CD1c-positive myeloid dendritic cell (primary cell): ENCODE measurements around the gene PEX19.
A peak's percentile ranks its signal among the peaks of the same experiment; 100 is the strongest.

Source experiments
- DNase-seq: peaks from one replicate; pipeline ENCODE4 v3.0.0-alpha.2; 2016; ENCODE audit errors: extremely low spot score

PEX19 gene

GRCh38 chr1:160277330-160277729 is 7.6 kb downstream of the PEX19 start:
- DNase-seq = no peak

- DNase-seq = no peak
These were observed 13.9 kb downstream of the PEX19 start for GRCh38 chr1:160271025-160271424.

GRCh38 chr1:160267284-160267991 is 17.5 kb downstream of the PEX19 start:
- DNase-seq = no peak

GRCh38 chr1:160264795-160265307 is 20.1 kb downstream of the PEX19 start:
- DNase-seq = no peak

- peak; percentile 100 for DNase-seq
These were observed 22.8 kb downstream of the PEX19 start, which contains the start of gene DCAF8 for GRCh38 chr1:160261893-160262794. TSS of gene DCAF8 (minus strand) at chr1:160262549. CDS start at chr1:160244008, 18,541 bp downstream.

GRCh38 chr1:160261556-160261892 is 23.4 kb downstream of the PEX19 start:
- peak; percentile 65 for DNase-seq

- DNase-seq = peak; percentile 12
These were observed 24.2 kb downstream of the PEX19 start for GRCh38 chr1:160260406-160261382.

- no peak for DNase-seq
These were observed 26.6 kb downstream of the PEX19 start for GRCh38 chr1:160258177-160258798.

GRCh38 chr1:160257411-160258015 is 27.4 kb downstream of the PEX19 start:
- DNase-seq = no peak

- DNase-seq = no peak
These were observed 28.4 kb downstream of the PEX19 start for GRCh38 chr1:160256396-160257046.

- DNase-seq = no peak
These were observed 29.1 kb downstream of the PEX19 start for GRCh38 chr1:160255781-160256300.

GRCh38 chr1:160251687-160252526 is 33.0 kb downstream of the PEX19 start:
- peak; percentile 79 for DNase-seq

GRCh38 chr1:160251011-160251410 is 33.9 kb downstream of the PEX19 start:
- no peak for DNase-seq

GRCh38 chr1:160247053-160247452 is 37.9 kb downstream of the PEX19 start:
- no peak for DNase-seq

- DNase-seq = no peak
These were observed 39.5 kb downstream of the PEX19 start for GRCh38 chr1:160245434-160245833.

GRCh38 chr1:160244209-160244608 is 40.7 kb downstream of the PEX19 start:
- no peak for DNase-seq

- DNase-seq = no peak
These were observed 41.2 kb downstream of the PEX19 start for GRCh38 chr1:160243767-160244166.

- DNase-seq = no peak
These were observed 45.2 kb downstream of the PEX19 start for GRCh38 chr1:160239582-160240299.
